Measurements from ENCODE around the gene LHX3. TPM values are rescaled to one million over a fixed set of nuclear protein-coding genes. Genes with fewer than 3 reads are reported as not detected.

Gene LHX3
- polyA plus RNA-seq, 1 of the 3 experiments (the other 2 are of a cell fraction), result not detected

DNA sequence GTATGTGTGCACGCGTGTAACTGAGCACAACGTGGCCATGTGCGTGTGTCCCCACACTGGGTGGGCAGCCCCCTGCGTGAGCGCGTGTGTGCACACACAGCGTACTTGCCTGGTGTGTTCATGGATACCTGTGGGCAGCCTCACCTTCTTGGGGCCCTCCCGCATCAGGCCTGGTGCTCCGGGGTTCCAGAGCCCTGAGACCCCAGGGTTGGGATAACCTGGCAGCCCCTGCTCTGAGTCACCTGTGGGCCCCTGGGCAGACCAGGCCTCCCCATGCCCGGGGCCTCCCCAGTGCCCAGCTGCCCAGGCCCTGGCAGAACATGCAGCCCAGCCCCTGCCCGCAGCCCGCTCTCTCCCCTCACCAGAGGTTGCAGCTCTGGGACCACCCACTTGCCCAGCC lies 25.2 kb downstream of the LHX3 start (continued):
- TF ChIP-seq, protein P1, sequence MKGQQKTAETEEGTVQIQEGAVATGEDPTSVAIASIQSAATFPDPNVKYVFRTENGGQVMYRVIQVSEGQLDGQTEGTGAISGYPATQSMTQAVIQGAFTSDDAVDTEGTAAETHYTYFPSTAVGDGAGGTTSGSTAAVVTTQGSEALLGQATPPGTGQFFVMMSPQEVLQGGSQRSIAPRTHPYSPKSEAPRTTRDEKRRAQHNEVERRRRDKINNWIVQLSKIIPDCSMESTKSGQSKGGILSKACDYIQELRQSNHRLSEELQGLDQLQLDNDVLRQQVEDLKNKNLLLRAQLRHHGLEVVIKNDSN (IDR thresholded peaks at IDR 0.05; ENCODE audit: borderline replicate concordance, low read depth), result no peak
- no peak for TF ChIP-seq TEAD4 (IDR thresholded peaks at IDR 0.05; ENCODE audit: borderline replicate concordance, insufficient read depth)
- no peak for TF ChIP-seq POLR2AphosphoS5 (IDR thresholded peaks at IDR 0.05; ENCODE audit: low read depth, low read length)
- TF ChIP-seq RXRA (IDR thresholded peaks at IDR 0.05; ENCODE audit: borderline replicate concordance, low read depth), result no peak

DNA sequence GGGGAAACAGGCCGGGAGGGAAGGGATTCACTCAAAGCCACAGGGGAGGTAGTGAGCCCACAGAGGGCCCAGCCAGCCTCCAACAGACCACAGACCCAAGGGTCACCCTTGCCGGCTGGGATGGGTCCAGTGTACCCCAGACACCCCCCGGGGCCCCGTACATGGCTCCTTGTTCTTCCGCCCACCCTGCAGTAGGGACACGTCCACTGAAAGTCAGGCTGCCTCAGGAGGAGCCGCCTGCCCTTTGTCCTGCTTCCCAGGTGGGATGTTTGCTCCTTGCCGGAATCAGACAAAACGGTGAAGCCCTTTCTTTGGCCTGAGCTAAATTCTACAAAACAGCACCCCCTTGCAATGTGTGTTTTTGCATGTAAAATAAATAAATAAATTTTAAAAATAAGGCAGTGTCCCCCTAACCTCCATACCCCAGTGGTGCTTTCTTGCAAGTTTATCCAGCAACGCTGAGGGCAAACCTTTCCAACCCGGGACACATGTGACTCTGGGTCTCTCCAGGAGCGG lies 25.8 kb downstream of the LHX3 start:
- no peak overlapping the region for H3K4me2 ChIP-seq
- ChIA-PET POLR2A (interaction anchor here (1.5 kb wide), 1 partner anchor 17 kb away, joined by 4 read pairs; no protein-coding TSS in a partner anchor), CTCF (interaction anchor here (0.7 to 3.0 kb wide), 11 partner anchors 8 to 105 kb away, joined by 3 to 13 read pairs (median 4); no protein-coding TSS in a partner anchor)
- H3K4me1 ChIP-seq (ENCODE audit: control insufficient read depth in 1 of 2, insufficient read depth in 2 of 2, low read depth in 1 of 2, low read length in 1 of 2), result peaks cover 0 to 12% of the 10 kb centered on the region in 2 experiments; a peak in 1 of 4 replicates
- H3K79me2 ChIP-seq (ENCODE audit: insufficient read depth), result no peaks in the 10 kb centered on the region
- 16% methylated on average over 8 of the region's 12 CpGs for WGBS (ENCODE audit: low lambda C conversion rate)
- no peaks in the 10 kb centered on the region for H3K36me3 ChIP-seq (replicated peaks in 1 of 2; ENCODE audit: control insufficient read depth in 1 of 2, insufficient read depth in 2 of 2, low read length in 1 of 2)
- H3K27ac ChIP-seq (ENCODE audit: low read depth in 2 of 2, low read length in 1 of 2), result no peak overlapping the region
- H3K4me3 ChIP-seq (ENCODE audit: low read depth in 2 of 2, low read length in 1 of 2), result no peak overlapping the region
- DNase-seq, result no peak
- no peaks in the 10 kb centered on the region for H3F3A ChIP-seq (replicated peaks; ENCODE audit: insufficient read depth)
- no peaks in the 10 kb centered on the region for H3K9me3 ChIP-seq
- H3K9ac ChIP-seq, result no peak overlapping the region
- no peaks in the 10 kb centered on the region for H3K9me2 ChIP-seq
- TF ChIP-seq FOXM1 (IDR thresholded peaks at IDR 0.05; ENCODE audit: low read depth), result no peak
- H2AFZ ChIP-seq (ENCODE audit: low read depth), result no peak overlapping the region
- no peaks in the 10 kb centered on the region for H4K20me1 ChIP-seq (ENCODE audit: insufficient read depth)
- peaks cover 86% of the 10 kb centered on the region for H3K27me3 ChIP-seq (ENCODE audit: insufficient read depth)

DNA sequence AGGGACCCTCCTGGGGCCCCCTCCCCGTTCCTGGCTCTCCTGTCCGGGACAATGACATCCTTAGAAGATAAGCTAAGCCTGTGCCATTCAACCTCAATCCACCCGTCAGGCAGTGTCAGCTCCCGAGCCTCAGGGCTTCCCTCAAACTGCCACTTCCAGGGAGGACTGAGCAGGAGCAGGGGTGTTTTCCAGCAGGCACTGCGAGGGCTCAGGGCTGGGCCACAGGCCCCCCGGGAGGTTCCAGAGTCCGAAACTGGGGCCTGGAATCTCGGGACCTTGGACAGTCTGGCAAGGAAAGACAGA lies 26.2 kb downstream of the LHX3 start:
- CTCF ChIA-PET, result interaction anchor here (0.7 to 3.0 kb wide), 12 partner anchors 8 to 105 kb away, joined by 3 to 13 read pairs (median 4); no protein-coding TSS in a partner anchor
- no peaks in the 10 kb centered on the region for H3F3A ChIP-seq (replicated peaks; ENCODE audit: insufficient read depth)
- POLR2A ChIA-PET, result interaction anchor here (1.5 kb wide), 1 partner anchor 17 kb away, joined by 4 read pairs; no protein-coding TSS in a partner anchor
- H3K36me3 ChIP-seq (replicated peaks in 1 of 2; ENCODE audit: control insufficient read depth in 1 of 2, insufficient read depth in 2 of 2, low read length in 1 of 2), result no peaks in the 10 kb centered on the region
- H3K4me2 ChIP-seq, result no peak overlapping the region
- no peaks in the 10 kb centered on the region for H3K9me2 ChIP-seq
- H4K20me1 ChIP-seq (ENCODE audit: insufficient read depth), result no peaks in the 10 kb centered on the region
- peaks cover 82% of the 10 kb centered on the region for H3K27me3 ChIP-seq (ENCODE audit: insufficient read depth)
- no peaks in the 10 kb centered on the region for H3K79me2 ChIP-seq (ENCODE audit: insufficient read depth)
- H3K4me3 ChIP-seq (ENCODE audit: low read depth in 2 of 2, low read length in 1 of 2), result no peak overlapping the region
- no peaks in the 10 kb centered on the region for H3K9me3 ChIP-seq
- H3K4me1 ChIP-seq (ENCODE audit: control insufficient read depth in 1 of 2, insufficient read depth in 2 of 2, low read depth in 1 of 2, low read length in 1 of 2), result peaks cover 0 to 12% of the 10 kb centered on the region in 2 experiments; a peak in 1 of 4 replicates
- no peak overlapping the region for H3K27ac ChIP-seq (ENCODE audit: low read depth in 2 of 2, low read length in 1 of 2)
- no peak overlapping the region for H3K9ac ChIP-seq
- TF ChIP-seq RCOR1 (IDR thresholded peaks at IDR 0.05; ENCODE audit: low read length), result no peak
- no peak for TF ChIP-seq FOXJ3 (CRISPR knock-in tag; IDR thresholded peaks at IDR 0.05)
- TF ChIP-seq NFIC (IDR thresholded peaks at IDR 0.05; ENCODE audit: borderline replicate concordance), result no peak
- TF ChIP-seq, protein P2, sequence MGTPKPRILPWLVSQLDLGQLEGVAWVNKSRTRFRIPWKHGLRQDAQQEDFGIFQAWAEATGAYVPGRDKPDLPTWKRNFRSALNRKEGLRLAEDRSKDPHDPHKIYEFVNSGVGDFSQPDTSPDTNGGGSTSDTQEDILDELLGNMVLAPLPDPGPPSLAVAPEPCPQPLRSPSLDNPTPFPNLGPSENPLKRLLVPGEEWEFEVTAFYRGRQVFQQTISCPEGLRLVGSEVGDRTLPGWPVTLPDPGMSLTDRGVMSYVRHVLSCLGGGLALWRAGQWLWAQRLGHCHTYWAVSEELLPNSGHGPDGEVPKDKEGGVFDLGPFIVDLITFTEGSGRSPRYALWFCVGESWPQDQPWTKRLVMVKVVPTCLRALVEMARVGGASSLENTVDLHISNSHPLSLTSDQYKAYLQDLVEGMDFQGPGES (IDR thresholded peaks at IDR 0.05; ENCODE audit: low read depth, low read length), result no peak
- TF ChIP-seq, protein P3, sequence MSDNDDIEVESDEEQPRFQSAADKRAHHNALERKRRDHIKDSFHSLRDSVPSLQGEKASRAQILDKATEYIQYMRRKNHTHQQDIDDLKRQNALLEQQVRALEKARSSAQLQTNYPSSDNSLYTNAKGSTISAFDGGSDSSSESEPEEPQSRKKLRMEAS (IDR thresholded peaks at IDR 0.05; ENCODE audit: low read depth), result no peak
- TF ChIP-seq JUND (IDR thresholded peaks at IDR 0.05), result no peak
- TF ChIP-seq CHD2 (IDR thresholded peaks at IDR 0.05; ENCODE audit: low read length, partially characterized antibody), result no peak
- no peak for TF ChIP-seq RXRA (IDR thresholded peaks at IDR 0.05; ENCODE audit: borderline replicate concordance, low read depth)
- TF ChIP-seq RFX5 (IDR thresholded peaks at IDR 0.05; ENCODE audit: low read length), result no peak
- TF ChIP-seq FOXM1 (IDR thresholded peaks at IDR 0.05; ENCODE audit: low read depth), result no peak
- no peak for TF ChIP-seq TAF1 (IDR thresholded peaks at IDR 0.05; ENCODE audit: borderline replicate concordance, low read depth, low read length)
- TF ChIP-seq, protein P4, sequence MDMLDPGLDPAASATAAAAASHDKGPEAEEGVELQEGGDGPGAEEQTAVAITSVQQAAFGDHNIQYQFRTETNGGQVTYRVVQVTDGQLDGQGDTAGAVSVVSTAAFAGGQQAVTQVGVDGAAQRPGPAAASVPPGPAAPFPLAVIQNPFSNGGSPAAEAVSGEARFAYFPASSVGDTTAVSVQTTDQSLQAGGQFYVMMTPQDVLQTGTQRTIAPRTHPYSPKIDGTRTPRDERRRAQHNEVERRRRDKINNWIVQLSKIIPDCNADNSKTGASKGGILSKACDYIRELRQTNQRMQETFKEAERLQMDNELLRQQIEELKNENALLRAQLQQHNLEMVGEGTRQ (IDR thresholded peaks at IDR 0.05; ENCODE audit: borderline replicate concordance, low read depth, low read length), result no peak
- TF ChIP-seq MEF2A (IDR thresholded peaks at IDR 0.05; ENCODE audit: borderline replicate concordance, low read depth), result no peak
- TF ChIP-seq GABPA (IDR thresholded peaks at IDR 0.05; ENCODE audit: low read depth), result no peak
- no peak for TF ChIP-seq GATA2 (CRISPR knock-in tag; IDR thresholded peaks at IDR 0.05)
- TF ChIP-seq YY1 (IDR thresholded peaks at IDR 0.05; ENCODE audit: low read depth), result no peak
- TF ChIP-seq, protein P5, sequence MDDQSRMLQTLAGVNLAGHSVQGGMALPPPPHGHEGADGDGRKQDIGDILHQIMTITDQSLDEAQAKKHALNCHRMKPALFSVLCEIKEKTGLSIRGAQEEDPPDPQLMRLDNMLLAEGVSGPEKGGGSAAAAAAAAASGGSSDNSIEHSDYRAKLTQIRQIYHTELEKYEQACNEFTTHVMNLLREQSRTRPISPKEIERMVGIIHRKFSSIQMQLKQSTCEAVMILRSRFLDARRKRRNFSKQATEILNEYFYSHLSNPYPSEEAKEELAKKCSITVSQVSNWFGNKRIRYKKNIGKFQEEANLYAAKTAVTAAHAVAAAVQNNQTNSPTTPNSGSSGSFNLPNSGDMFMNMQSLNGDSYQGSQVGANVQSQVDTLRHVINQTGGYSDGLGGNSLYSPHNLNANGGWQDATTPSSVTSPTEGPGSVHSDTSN (IDR thresholded peaks at IDR 0.05), result no peak
- 11% methylated on average over 8 of the region's 8 CpGs for WGBS (ENCODE audit: low lambda C conversion rate)
- DNase-seq, result no peak
- H2AFZ ChIP-seq (ENCODE audit: low read depth), result no peak overlapping the region
